HepG2 (cell line): ENCODE results near the gene RPL41. TPM values are rescaled to one million over a fixed set of nuclear protein-coding genes. Genes with fewer than 3 reads are reported as not detected.

Source experiments
- CBX2 ChIP-seq, 2 experiments: fragments of 200-600 bp in 1 of 2; sonication (generic); formaldehyde crosslinking in 1 of 2; IDR thresholded peaks; 2 replicates each; pipeline versions ENCODE4 v1.7.0 to v1.8.1; 2018 to 2022; ENCODE audit warnings: low read depth in 2 of 2, low read length in 1 of 2, mild to moderate bottlenecking in 1 of 2, missing genetic modification reagents in 1 of 2
- FOSL2 ChIP-seq: sonication (generic); formaldehyde crosslinking; IDR thresholded peaks from 2 replicates; pipeline ENCODE4 v1.4.0; 2020; ENCODE audit warnings: missing genetic modification reagents
- HNRNPH1 ChIP-seq: fragments of 200-400 bp; formaldehyde crosslinking; optimal IDR thresholded peaks from 2 replicates; pipeline ENCODE3; 2017; ENCODE audit warnings: mild to moderate bottlenecking, low read depth, low read length
- IRF2 ChIP-seq: IDR thresholded peaks from 2 replicates; pipeline ENCODE4 v1.6.1; 2018; ENCODE audit warnings: missing genetic modification reagents, missing compliant biosample characterization
- JUN ChIP-seq: sonication (generic); formaldehyde crosslinking; IDR thresholded peaks from 2 replicates; pipeline ENCODE4 v1.4.0; 2020; ENCODE audit warnings: mild to moderate bottlenecking, missing genetic modification reagents
- MBNL3 ChIP-seq: fragments of 250-450 bp; sonication (Bioruptor Pico); conservative IDR thresholded peaks from 2 replicates; pipeline ENCODE4 v1.8.0; 2022; ENCODE audit warnings: mild to moderate bottlenecking, inconsistent platforms
- MIER2 ChIP-seq: IDR thresholded peaks from 2 replicates; pipeline ENCODE4 v1.6.1; 2016; ENCODE audit warnings: missing biosample characterization, missing genetic modification reagents
- POLR2AphosphoS2 ChIP-seq: IDR thresholded peaks from 2 replicates; pipeline ENCODE4 v1.6.1; 2011; ENCODE audit warnings: low read depth, low read length, improper control_type of control experiment
- SALL1 ChIP-seq: sonication (generic); formaldehyde crosslinking; IDR thresholded peaks from 2 replicates; pipeline ENCODE4 v1.8.0; 2022; ENCODE audit warnings: mild to moderate bottlenecking, missing genetic modification reagents
- SOX6 ChIP-seq, 2 experiments: fragments of 450-650 bp in 1 of 2; sonication (generic) in 1 of 2; formaldehyde crosslinking in 1 of 2; IDR thresholded peaks; 2 replicates each; pipeline versions ENCODE4 v1.4.0 to v1.6.1; 2017 to 2020; ENCODE audit warnings: antibody characterized with exemption in 1 of 2, mild to moderate bottlenecking in 1 of 2, missing genetic modification reagents in 1 of 2
- STAT5B ChIP-seq: sonication (generic); formaldehyde crosslinking; IDR thresholded peaks from 2 replicates; pipeline ENCODE4 v1.4.0; 2020; ENCODE audit warnings: missing genetic modification reagents
- TEAD3 ChIP-seq: optimal IDR thresholded peaks from 2 replicates; pipeline ENCODE3; 2016; ENCODE audit warnings: borderline replicate concordance
- ZNF160 ChIP-seq: sonication (generic); formaldehyde crosslinking; IDR thresholded peaks from 2 replicates; pipeline ENCODE4 v1.8.0; 2022; ENCODE audit warnings: mild to moderate bottlenecking, inconsistent platforms, missing genetic modification reagents
- ZNF629 ChIP-seq: sonication (generic); formaldehyde crosslinking; conservative IDR thresholded peaks from 2 replicates; pipeline ENCODE4 v1.5.0; 2020; ENCODE audit warnings: missing genetic modification reagents
- polyA plus RNA-seq, 8 experiments: library from polyadenylated mRNA; depleted of rRNA in 3 of 8; stranded (reverse) in 7 of 8; unstranded in 1 of 8; fragments of >200 nt; fragmentation: Illumina TruSeq in 4 of 8; extraction: Trizol in 4 of 8; gene quantifications; 2 replicates each; pipeline versions ENCODE4 v1.2.1 to v1.2.3, GENCODE V29; 2011 to 2016; ENCODE audit warnings: low read depth in 4 of 8, missing spikeins in 1 of 8, mixed read lengths in 1 of 8; ENCODE audit not compliant: insufficient read depth in 1 of 8
- total RNA-seq, 5 experiments: library from RNA; depleted of rRNA; stranded (reverse); fragments of >200 nt; fragmentation: Illumina TruSeq; extraction: Trizol; gene quantifications; 2 replicates each; pipeline ENCODE4 v1.2.3, GENCODE V29; 2016; ENCODE audit warnings: low read depth in 1 of 5
- TF ChIP-seq, protein P1 (sequence below): sonication (generic); formaldehyde crosslinking; conservative IDR thresholded peaks from 2 replicates; pipeline ENCODE4 v1.8.0; 2022; ENCODE audit warnings: low read depth, missing genetic modification reagents
- TF ChIP-seq, protein P2 (sequence below): sonication (generic); formaldehyde crosslinking; IDR thresholded peaks from 2 replicates; pipeline ENCODE4 v1.8.1; 2022; ENCODE audit warnings: low read depth, mild to moderate bottlenecking, missing genetic modification reagents
- TF ChIP-seq, protein P3 (sequence below): sonication (generic); formaldehyde crosslinking; IDR thresholded peaks from 2 replicates; pipeline ENCODE4 v1.4.0; 2020; ENCODE audit warnings: missing genetic modification reagents; ENCODE audit errors: not compliant biosample characterization
- TF ChIP-seq, protein P4 (sequence below): sonication (generic); formaldehyde crosslinking; IDR thresholded peaks from 2 replicates; pipeline ENCODE4 v1.4.0; 2020; ENCODE audit warnings: mild to moderate bottlenecking, missing genetic modification reagents

The RPL41 gene
- total and polyA plus RNA-seq, 2 of the 13 experiments (the other 11 are each of a cell fraction or from before 2014, with no cell fraction given): 4,012 to 7,670 TPM

DNA sequence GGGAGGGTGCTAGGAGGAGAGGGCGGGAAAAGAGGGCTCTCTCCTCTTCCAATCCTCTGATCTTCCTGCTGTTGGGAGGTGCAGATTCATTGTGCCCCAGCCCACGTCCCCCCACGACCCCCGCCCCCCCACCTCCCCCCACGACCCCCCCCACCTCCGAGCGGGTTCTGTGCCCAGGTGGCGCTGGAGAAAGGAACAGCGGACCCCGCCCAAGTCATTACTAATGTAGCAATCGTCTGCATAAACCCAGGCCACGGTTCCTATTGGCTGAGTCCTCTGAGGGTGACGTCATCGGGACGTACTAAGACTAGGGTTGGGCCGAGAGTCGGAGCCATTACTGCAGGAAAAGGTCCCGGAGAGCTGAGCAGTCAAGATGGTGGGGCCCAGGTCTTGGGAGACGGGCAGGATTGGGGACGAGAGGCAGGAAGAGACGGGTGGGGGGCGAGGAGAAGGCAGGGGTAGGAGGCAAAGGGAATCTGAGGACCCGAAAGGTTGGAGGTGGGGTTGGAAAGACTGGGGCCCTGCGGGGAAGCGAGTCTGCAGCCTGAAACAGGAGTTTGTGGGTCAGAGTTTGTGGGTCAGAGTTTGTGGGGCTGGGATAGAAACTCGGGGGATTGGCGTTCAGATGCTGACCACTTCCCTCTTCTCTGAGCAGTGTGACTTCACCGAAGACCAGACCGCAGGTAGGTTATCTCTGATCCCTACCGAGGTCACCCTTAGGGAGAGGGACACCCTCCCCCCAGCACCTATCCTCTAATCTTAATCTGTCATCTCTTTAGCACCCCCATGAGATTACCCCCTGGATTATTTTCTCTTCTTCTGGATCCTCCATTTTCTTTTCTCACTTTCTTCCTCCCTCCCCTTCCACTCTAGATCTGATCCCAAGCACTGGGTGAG lies 41.8 kb downstream of the RPL41 start, which contains the start of gene MYL6 (continued):
- TF ChIP-seq TEAD3 (no peak), HNRNPH1 (peak; percentile 47), MIER2 (no peak), SOX6 (IDR thresholded peaks at IDR 0.05) (no peak), SOX6 (CRISPR knock-in tag; IDR thresholded peaks at IDR 0.05) (no peak), FOSL2 (CRISPR knock-in tag) (peak; percentile 72), MBNL3 (CRISPR knock-in tag) (no peak), SALL1 (CRISPR knock-in tag) (peak; percentile 80), CBX2 (IDR thresholded peaks at IDR 0.05; ENCODE audit: low read depth, low read length) (no peak), CBX2 (CRISPR knock-in tag; IDR thresholded peaks at IDR 0.05; ENCODE audit: low read depth) (no peak), STAT5B (CRISPR knock-in tag) (no peak), IRF2 (CRISPR knock-in tag) (no peak), POLR2AphosphoS2 (peak; percentile 97), ZNF629 (CRISPR knock-in tag) (no peak), ZNF160 (no peak), JUN (peak; percentile 75; the same call in 1 of the 2 replicates)
- TF ChIP-seq, protein P1, sequence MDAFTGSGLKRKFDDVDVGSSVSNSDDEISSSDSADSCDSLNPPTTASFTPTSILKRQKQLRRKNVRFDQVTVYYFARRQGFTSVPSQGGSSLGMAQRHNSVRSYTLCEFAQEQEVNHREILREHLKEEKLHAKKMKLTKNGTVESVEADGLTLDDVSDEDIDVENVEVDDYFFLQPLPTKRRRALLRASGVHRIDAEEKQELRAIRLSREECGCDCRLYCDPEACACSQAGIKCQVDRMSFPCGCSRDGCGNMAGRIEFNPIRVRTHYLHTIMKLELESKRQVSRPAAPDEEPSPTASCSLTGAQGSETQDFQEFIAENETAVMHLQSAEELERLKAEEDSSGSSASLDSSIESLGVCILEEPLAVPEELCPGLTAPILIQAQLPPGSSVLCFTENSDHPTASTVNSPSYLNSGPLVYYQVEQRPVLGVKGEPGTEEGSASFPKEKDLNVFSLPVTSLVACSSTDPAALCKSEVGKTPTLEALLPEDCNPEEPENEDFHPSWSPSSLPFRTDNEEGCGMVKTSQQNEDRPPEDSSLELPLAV (CRISPR knock-in tag): no peak
- TF ChIP-seq, protein P2, sequence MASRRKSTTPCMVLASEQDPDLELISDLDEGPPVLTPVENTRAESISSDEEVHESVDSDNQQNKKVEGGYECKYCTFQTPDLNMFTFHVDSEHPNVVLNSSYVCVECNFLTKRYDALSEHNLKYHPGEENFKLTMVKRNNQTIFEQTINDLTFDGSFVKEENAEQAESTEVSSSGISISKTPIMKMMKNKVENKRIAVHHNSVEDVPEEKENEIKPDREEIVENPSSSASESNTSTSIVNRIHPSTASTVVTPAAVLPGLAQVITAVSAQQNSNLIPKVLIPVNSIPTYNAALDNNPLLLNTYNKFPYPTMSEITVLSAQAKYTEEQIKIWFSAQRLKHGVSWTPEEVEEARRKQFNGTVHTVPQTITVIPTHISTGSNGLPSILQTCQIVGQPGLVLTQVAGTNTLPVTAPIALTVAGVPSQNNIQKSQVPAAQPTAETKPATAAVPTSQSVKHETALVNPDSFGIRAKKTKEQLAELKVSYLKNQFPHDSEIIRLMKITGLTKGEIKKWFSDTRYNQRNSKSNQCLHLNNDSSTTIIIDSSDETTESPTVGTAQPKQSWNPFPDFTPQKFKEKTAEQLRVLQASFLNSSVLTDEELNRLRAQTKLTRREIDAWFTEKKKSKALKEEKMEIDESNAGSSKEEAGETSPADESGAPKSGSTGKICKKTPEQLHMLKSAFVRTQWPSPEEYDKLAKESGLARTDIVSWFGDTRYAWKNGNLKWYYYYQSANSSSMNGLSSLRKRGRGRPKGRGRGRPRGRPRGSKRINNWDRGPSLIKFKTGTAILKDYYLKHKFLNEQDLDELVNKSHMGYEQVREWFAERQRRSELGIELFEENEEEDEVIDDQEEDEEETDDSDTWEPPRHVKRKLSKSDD (CRISPR knock-in tag): peak; percentile 88
- TF ChIP-seq, protein P3, sequence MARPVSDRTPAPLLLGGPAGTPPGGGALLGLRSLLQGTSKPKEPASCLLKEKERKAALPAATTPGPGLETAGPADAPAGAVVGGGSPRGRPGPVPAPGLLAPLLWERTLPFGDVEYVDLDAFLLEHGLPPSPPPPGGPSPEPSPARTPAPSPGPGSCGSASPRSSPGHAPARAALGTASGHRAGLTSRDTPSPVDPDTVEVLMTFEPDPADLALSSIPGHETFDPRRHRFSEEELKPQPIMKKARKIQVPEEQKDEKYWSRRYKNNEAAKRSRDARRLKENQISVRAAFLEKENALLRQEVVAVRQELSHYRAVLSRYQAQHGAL (CRISPR knock-in tag): no peak
- TF ChIP-seq, protein P4, sequence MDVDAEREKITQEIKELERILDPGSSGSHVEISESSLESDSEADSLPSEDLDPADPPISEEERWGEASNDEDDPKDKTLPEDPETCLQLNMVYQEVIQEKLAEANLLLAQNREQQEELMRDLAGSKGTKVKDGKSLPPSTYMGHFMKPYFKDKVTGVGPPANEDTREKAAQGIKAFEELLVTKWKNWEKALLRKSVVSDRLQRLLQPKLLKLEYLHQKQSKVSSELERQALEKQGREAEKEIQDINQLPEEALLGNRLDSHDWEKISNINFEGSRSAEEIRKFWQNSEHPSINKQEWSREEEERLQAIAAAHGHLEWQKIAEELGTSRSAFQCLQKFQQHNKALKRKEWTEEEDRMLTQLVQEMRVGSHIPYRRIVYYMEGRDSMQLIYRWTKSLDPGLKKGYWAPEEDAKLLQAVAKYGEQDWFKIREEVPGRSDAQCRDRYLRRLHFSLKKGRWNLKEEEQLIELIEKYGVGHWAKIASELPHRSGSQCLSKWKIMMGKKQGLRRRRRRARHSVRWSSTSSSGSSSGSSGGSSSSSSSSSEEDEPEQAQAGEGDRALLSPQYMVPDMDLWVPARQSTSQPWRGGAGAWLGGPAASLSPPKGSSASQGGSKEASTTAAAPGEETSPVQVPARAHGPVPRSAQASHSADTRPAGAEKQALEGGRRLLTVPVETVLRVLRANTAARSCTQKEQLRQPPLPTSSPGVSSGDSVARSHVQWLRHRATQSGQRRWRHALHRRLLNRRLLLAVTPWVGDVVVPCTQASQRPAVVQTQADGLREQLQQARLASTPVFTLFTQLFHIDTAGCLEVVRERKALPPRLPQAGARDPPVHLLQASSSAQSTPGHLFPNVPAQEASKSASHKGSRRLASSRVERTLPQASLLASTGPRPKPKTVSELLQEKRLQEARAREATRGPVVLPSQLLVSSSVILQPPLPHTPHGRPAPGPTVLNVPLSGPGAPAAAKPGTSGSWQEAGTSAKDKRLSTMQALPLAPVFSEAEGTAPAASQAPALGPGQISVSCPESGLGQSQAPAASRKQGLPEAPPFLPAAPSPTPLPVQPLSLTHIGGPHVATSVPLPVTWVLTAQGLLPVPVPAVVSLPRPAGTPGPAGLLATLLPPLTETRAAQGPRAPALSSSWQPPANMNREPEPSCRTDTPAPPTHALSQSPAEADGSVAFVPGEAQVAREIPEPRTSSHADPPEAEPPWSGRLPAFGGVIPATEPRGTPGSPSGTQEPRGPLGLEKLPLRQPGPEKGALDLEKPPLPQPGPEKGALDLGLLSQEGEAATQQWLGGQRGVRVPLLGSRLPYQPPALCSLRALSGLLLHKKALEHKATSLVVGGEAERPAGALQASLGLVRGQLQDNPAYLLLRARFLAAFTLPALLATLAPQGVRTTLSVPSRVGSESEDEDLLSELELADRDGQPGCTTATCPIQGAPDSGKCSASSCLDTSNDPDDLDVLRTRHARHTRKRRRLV: 0 out of 2 replicates have a peak, but pooled peaks have one; percentile 49
